NCI-H2196 treated with DMSO at 0.1 percent for 48 hours (cell line): ENCODE measurements around the gene TBC1D4.

Experiments used
- DNase-seq: peaks from one replicate; lab custom pipeline; 2025; ENCODE audit not compliant: unreplicated experiment; lab: John Stamatoyannopoulos, UW

TBC1D4 gene

GRCh38 chr13:75486146-75487062, 4.4 kb upstream of the TBC1D4 start:
- DNase-seq: no peak

- no peak for DNase-seq
Observed at GRCh38 chr13:75485286-75486062, 3.5 kb upstream of the TBC1D4 start.

- DNase-seq: no peak
Observed at GRCh38 chr13:75482820-75483079, 781 bp upstream of the TBC1D4 start.

GRCh38 chr13:75481176-75482069, 546 bp downstream of the TBC1D4 start:
- DNase-seq: no peak

GRCh38 chr13:75480671-75481175, 1.2 kb downstream of the TBC1D4 start:
- DNase-seq: no peak

- DNase-seq: no peak
Observed at GRCh38 chr13:75479102-75479740, 2.7 kb downstream of the TBC1D4 start.

GRCh38 chr13:75478659-75479058, 3.3 kb downstream of the TBC1D4 start:
- DNase-seq: no peak

GRCh38 chr13:75474956-75475355, 7.0 kb downstream of the TBC1D4 start:
- no peak for DNase-seq

GRCh38 chr13:75473468-75473867, 8.5 kb downstream of the TBC1D4 start:
- DNase-seq: no peak

GRCh38 chr13:75470676-75471075, 11.3 kb downstream of the TBC1D4 start:
- no peak for DNase-seq

- no peak for DNase-seq
Observed at GRCh38 chr13:75469047-75469446, 12.9 kb downstream of the TBC1D4 start.

- DNase-seq: no peak
Observed at GRCh38 chr13:75468602-75469001, 13.4 kb downstream of the TBC1D4 start.

- DNase-seq: no peak
Observed at GRCh38 chr13:75468098-75468497, 13.9 kb downstream of the TBC1D4 start.

GRCh38 chr13:75467040-75467728, 14.8 kb downstream of the TBC1D4 start:
- DNase-seq: no peak

- no peak for DNase-seq
Observed at GRCh38 chr13:75465236-75465635, 16.7 kb downstream of the TBC1D4 start.

- no peak for DNase-seq
Observed at GRCh38 chr13:75461314-75461713, 20.7 kb downstream of the TBC1D4 start.

- no peak for DNase-seq
Observed at GRCh38 chr13:75460644-75461043, 21.3 kb downstream of the TBC1D4 start.

GRCh38 chr13:75458696-75459422, 23.1 kb downstream of the TBC1D4 start:
- DNase-seq: peak; percentile 29

- DNase-seq: no peak
Observed at GRCh38 chr13:75455962-75456361, 26.0 kb downstream of the TBC1D4 start.
